ENCODE results near the gene IKZF4. TPM values are rescaled to one million over a fixed set of nuclear protein-coding genes. Genes with fewer than 3 reads are reported as not detected.

The IKZF4 gene
- total RNA-seq, 2 experiments from 2014 or later, result 1.3 to 6.0 TPM

GRCh38 chr12:55973599-55974307, 47.1 kb upstream of the IKZF4 start, which contains the start of gene RAB5B:
Gene RAB5B, plus strand, starts transcription at chr12:55974078. Its CDS starts 12,883 bp downstream, at chr12:55986961.
- peak; percentile 100 for DNase-seq (ENCODE audit: low spot score)
- BruUV-seq (replicated peaks), result no TSS peak
- POLR2A ChIA-PET, result interaction anchor here (0.5 to 2.5 kb wide), 25 partner anchors 10 to 1256 kb away, joined by 3 to 32 read pairs (median 4); partner anchors contain the start of genes CD63, ORMDL2, PYM1 and SARNP
- Histone ChIP-seq H3K4me3 (ENCODE audit: low read depth, low read length, poor library complexity, severe bottlenecking) (peak within 1 kb of the TSS; percentile 88), H3K9me3 (ENCODE audit: low read length) (no peaks in the 10 kb centered on the region), H4K20me1 (ENCODE audit: insufficient read depth, low read length) (no peaks in the 10 kb centered on the region), H3K4me2 (ENCODE audit: low read length) (peak within 1 kb of the TSS; percentile 78), H2AFZ (ENCODE audit: low read length) (peak within 1 kb of the TSS; percentile 70), H3K36me3 (ENCODE audit: insufficient read depth, low read length) (peaks cover 40% of the 10 kb centered on the region), H3K27ac (ENCODE audit: low read depth, low read length, poor library complexity, severe bottlenecking) (peak within 1 kb of the TSS; percentile 57), H3K9me2 (ENCODE audit: insufficient read depth, low read length) (no peaks in the 10 kb centered on the region), H3K79me2 (ENCODE audit: insufficient read depth, low read depth, low read length) (peaks cover 21% of the 10 kb centered on the region; the same call in 1 of the 2 replicates), H3K4me1 (ENCODE audit: insufficient read depth, low read length, poor library complexity, severe bottlenecking) (peaks cover 25% of the 10 kb centered on the region)
- intact Hi-C loops (cut with micrococcal nuclease; ENCODE audit: unreplicated experiment), result loop anchor here (1.0 to 2.0 kb wide), 3 partner anchors 44 to 155 kb away; partner anchors contain the start of genes ORMDL2 and RPS26
- CTCF ChIA-PET (ENCODE audit: unreplicated experiment), result interaction anchor here (0.5 to 0.9 kb wide), 4 partner anchors 11 to 229 kb away, joined by 3 to 4 read pairs (median 4); no protein-coding TSS in a partner anchor
- TF ChIP-seq EZH2phosphoT487 (IDR thresholded peaks at IDR 0.05; ENCODE audit: borderline replicate concordance, low read depth, low read length) (no peak), CTCF (conservative IDR thresholded peaks at IDR 0.05; ENCODE audit: low read length) (no peak)

GRCh38 chr12:55974308-55974730, 46.5 kb upstream of the IKZF4 start:
- H2AFZ ChIP-seq (ENCODE audit: low read length), result peak overlapping the region; percentile 53; the same call in 1 of the 2 replicates

More at GRCh38 chr12:55974308-55974730, 46.5 kb upstream of the IKZF4 start:
- peak; percentile 56 for DNase-seq (ENCODE audit: low spot score)
- CTCF ChIA-PET (ENCODE audit: unreplicated experiment), result interaction anchor here (0.5 to 0.6 kb wide), 2 partner anchors 14 to 148 kb away, joined by 3 read pairs; no protein-coding TSS in a partner anchor
- Histone ChIP-seq H3K9me2 (ENCODE audit: insufficient read depth, low read length) (no peaks in the 10 kb centered on the region), H3K79me2 (ENCODE audit: insufficient read depth, low read depth, low read length) (peaks cover 21% of the 10 kb centered on the region; the same call in 1 of the 2 replicates), H3K36me3 (ENCODE audit: insufficient read depth, low read length) (peaks cover 40% of the 10 kb centered on the region), H3K4me1 (ENCODE audit: insufficient read depth, low read length, poor library complexity, severe bottlenecking) (peaks cover 23% of the 10 kb centered on the region), H3K9me3 (ENCODE audit: low read length) (no peaks in the 10 kb centered on the region), H3K4me2 (ENCODE audit: low read length) (peak overlapping the region; percentile 74), H3K4me3 (ENCODE audit: low read depth, low read length, poor library complexity, severe bottlenecking) (peak overlapping the region; percentile 88), H3K27ac (ENCODE audit: low read depth, low read length, poor library complexity, severe bottlenecking) (peak overlapping the region; percentile 55), H4K20me1 (ENCODE audit: insufficient read depth, low read length) (no peaks in the 10 kb centered on the region)
- POLR2A ChIA-PET, result interaction anchor here (0.6 to 2.5 kb wide), 19 partner anchors 9 to 301 kb away, joined by 3 to 32 read pairs (median 4); partner anchors contain the start of genes CD63, ORMDL2, PYM1 and SARNP
- intact Hi-C loops (cut with micrococcal nuclease; ENCODE audit: unreplicated experiment), result no loop called here
- no TSS peak for BruUV-seq (replicated peaks)
- TF ChIP-seq CTCF (conservative IDR thresholded peaks at IDR 0.05; ENCODE audit: low read length), result no peak
- no peak for TF ChIP-seq EZH2phosphoT487 (IDR thresholded peaks at IDR 0.05; ENCODE audit: borderline replicate concordance, low read depth, low read length)
